ENCODE data around the gene GNAQ.
A peak's percentile ranks its signal among the peaks of the same experiment; 100 is the strongest.

GNAQ gene

DNA sequence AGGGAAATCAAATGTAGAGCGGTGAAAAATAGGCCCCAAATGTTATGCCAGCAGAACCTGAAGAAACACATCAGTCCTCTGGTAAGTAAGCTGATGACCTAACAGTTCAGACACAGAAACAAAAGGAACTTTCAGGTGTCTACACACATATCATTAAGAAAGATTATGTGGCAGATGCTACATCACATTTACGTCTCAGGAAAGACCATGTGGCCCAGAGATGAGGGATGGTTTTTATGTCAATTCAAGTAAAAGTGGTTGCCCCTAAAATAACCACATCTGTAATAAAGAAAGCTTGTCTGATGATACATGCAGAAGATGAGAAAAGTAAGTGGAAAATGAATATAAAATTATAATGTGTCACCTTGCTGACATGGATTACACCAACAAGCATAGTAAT is 31.4 kb downstream of the GNAQ start:
- DNase-seq: no peak

DNA sequence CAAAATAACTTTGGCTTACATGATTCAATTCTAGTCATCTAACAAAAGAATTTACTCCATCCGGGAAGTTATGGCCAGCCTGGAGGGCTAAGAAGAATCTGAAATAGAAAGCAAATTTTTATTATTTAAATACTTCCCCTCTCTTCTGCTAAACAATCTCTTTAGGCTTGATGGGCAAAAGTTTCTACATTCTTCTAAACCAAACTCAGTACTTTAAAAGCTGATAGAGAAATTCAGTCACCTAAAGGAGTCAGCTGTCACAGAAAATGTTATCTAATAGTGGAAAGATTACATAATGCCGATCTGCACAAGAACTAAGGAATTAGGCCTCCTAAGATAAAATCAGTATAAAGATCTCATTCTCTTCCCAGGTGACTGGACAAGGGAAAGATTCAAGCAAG is 32.4 kb downstream of the GNAQ start:
- DNase-seq: no peak

DNA sequence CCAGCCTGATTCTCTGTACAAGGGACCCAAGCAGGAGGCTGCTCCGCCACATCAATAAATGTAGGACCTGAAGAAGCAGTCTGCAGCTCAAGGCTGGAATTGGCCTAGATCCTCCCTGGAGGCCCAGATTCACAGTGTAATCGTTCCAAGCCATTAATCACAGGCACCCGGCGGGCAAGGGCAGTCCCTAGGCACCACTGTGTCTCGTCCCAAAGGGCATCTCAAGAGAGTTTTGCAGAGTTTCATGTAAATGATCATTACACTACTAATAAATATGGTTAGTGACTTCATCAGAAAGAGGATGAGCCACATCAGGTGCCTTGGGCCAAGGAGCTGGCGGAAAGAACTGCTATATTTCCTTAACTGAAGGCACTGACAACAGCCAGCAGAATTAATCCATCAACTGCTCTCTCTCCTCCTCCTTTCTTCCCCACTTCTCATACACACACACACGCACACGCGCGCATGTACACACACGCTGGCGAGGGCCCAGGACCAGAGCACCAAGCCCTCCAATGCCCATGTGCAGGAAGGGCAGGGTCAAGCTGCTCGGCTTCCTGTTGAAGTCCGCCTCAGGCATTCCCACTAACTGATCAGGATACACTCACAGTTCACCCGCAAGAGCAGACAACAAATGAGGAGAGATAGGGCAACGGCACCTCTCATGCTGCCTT is 33.9 kb downstream of the GNAQ start:
- DNase-seq: no peak

DNA sequence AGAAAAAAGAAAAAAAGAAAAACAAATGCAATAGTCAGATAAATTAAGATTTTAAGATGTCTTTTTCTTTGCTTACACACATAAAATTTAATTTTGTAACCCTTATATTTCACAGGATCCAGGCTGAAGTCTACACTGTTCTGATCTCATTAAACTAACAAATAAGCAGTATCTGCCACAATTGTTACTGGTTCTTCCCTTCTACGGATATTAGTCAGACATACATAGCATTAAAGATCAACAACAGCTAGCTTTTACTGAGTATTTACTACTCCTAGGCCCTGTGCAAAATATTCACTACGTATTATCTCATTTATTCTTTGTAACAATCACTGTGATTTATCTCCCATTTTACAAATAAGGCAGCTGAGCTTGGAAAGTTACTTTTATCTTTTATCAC is 34.9 kb downstream of the GNAQ start:
- no peak for DNase-seq

DNA sequence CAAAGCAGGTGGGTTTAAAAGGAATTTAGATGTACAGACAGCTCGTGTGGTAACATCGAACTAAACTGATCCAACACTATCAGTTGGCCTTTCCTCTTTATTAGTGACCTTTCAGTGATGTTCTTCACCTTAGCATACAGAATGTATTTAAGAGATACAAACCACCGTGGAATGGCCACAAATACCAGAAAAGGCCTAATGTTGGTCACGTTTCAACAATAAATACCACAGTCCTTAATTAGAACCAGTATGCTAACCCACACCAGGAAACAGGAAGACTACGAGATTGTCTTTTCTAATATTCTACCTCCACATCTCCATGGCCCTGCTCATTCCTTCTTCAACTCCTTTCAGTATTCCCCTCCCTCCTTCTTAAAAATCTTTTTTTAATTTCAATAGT is 40.4 kb downstream of the GNAQ start:
- no peak for DNase-seq

DNA sequence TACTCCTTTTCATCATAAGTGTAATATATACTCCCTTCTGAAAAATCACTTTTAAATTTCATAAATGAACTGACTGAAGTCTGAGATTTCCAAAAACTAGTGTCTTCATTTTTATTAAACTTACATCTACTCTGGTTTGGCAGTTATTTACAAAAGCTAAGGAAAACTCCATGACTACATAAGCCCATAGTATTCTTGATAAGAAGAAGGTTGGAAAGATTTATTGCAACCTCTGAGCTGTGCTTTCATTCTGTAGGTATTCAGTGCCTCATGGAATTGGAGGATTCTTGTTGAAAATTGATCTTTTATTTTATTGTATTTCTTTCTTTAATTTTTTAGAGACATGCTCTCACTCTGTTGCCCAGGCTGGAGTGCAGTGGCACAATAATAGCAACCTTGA is 41.7 kb downstream of the GNAQ start:
- no peak for DNase-seq

DNA sequence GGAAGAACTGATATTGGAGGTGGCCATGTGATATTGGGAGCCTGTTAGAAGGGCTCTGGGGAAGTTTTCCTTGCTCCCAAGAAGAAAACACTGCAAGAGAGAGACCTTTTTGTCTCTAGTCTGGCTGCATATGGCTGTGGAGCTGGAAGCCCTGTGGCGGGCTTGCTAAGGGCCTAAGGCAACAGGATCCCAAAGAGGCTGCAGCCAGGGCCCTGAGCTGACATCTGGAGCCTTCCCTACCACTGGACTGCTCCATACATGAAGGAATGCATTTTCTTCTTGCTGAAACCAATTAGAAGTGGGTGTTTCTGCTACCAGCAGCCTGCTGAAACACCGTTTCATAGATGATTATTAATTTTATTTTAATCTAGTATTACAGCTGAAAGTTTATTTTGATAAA is 42.2 kb downstream of the GNAQ start:
- no peak for DNase-seq

DNA sequence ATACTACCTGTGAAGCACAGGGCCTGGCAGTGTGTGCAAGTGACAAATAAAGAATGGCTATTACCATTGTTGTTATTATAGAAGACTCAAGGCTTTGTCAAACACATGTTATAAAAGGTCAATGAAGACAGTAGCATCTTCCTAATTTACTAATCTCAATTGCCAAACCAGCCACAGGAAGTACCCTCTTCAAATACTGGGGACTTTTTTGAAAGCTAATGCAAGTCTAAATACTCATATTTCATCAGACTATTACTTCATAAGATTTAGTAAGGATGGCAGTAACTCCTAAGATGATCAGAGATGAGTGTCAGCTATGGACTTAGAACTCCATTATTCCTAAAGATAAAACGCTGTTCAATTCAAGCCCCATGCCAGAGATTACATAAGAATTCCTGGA is 43.0 kb downstream of the GNAQ start:
- no peak for DNase-seq

DNA sequence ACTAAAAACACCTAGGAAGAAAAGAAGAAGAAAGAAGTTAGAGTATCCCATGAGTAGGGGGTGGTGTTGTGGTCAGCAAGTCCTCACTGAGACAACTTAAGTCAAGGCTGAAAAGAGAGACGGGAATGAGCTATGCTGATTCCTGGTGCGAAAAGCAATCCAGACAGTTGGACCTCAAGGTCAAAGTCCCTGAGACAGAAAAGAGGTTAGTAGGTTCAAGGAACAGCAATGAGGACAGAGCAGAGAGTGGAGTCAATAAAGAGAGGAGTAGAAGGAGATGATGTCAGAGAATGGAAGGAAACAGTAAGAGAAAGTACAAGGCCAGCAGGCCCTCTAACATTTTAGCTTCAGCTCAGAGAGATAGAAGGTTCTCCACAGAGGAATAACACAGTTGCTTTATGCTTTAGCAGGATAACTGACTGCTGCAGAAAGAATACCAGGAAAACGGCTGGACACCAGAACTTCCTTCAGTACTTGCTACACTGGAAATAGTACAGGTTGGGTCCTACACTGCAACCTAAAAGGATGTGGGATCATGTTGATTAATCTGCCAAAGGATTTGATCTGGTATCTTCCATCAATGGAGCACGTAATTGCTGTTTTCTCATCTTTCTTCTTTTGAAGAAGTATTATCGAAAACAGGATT is 43.6 kb downstream of the GNAQ start:
- no peak for DNase-seq

DNA sequence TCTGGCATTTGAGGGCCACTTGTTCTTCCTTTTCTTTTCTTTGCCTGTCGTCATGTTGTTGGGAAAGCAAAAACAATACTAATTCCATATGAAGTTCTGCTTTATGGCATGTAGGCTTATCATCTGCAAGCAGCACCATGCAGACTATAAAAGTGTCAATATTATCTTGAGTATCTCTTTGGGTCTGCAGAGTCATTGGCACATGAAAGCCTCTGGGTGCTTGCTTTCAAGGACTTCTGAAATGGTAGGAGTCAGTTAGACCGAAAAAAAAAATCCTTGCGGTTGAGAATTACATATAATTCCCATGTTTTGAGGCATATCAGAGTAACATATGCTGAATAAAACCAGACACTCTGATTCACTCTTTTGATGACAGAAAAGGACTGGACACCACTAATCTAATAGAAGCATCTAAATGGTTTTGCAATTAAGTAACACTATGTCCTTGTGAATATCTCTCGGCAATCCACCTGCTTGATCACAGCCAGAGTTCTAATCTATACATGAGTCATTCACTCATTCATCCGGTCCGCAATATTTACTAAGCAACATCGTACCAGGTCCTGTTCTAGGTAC is 44.4 kb downstream of the GNAQ start:
- DNase-seq: no peak

DNA sequence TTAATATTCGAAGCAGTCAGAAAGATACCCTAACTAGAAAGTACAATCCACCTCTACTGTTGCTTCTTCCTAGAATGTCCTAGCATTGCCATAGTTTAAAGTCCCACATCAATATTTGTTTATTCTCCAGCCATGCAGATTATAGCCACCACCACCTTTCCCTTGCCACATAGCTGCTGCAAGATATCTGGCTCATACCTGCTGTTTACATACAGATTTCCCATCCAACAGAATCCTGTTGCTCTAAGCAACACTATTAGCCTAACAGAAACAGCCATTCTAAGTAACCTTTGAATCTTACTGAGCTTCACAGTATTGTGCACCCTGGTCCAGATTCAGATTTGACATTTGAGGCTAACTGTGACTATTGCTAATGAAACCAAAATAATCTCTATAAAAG is 45.6 kb downstream of the GNAQ start:
- no peak for DNase-seq

DNA sequence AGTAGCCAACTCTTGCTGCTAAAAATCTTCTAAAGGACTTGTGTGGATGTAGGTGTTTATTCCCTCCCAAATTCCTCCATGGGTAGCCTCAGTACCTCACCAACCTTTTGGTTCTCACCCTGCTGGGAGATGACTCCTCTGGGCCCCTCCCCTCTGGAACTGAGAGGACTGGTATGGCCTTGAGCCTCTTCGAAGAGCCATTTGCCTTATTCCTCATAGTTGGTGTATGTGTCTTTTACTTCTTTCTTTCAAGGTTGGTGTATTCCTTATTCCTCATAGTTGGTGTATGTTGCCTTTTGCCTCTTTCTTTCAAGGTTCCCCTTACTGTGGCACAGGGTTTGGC is 48.3 kb downstream of the GNAQ start:
- no peak for DNase-seq

DNA sequence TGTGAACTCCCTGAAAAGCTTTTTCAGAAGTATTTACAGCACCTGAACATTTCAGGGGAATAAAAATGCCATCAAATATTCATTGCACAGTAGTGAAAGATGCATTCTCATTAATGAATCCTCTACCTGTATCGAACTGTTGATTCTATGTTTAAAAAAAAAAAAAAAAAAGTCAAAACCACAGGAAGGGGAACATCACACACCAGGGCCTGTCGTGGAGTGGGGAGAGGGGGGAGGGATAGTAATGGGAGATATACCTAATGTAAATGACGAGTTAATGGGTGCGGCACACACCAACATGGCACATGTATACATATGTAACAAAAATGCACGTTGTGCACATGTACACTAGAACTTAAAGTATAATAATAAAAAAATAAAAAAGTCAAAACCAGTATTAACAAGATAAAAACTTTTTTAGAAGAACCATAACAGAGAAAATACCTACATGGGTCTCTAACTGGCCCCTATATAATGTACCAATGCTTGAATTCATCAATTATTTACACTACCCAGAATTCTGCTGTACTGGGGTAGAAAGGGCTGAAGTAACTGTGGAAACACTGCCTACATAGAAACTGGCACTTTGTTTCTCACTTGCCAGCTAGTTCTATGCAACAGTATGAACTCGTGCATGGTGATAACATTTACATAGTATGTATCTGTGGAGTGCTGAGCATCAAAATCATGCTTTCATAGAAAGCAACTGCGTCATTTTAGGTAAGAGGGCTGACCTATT is 48.9 kb downstream of the GNAQ start:
- no peak for DNase-seq

DNA sequence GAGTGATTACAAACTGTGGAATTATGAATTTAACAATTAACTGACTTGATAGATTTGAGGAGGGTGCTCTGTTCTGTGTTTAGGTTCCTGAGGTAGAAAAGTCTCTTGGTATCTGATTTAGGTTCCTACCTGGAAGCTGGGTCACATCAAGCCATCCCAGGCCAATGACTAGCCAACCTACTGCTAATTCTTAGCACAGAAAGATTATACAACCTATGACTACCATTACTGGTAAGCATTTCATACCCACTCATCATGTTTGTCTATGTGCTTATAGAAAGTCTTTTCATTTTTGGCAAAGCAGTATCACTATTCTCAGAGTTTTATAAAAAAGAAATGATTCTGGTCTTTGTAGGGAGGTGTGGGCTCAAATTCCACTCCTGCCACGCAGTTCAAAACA is 49.7 kb downstream of the GNAQ start:
- no peak for DNase-seq

DNA sequence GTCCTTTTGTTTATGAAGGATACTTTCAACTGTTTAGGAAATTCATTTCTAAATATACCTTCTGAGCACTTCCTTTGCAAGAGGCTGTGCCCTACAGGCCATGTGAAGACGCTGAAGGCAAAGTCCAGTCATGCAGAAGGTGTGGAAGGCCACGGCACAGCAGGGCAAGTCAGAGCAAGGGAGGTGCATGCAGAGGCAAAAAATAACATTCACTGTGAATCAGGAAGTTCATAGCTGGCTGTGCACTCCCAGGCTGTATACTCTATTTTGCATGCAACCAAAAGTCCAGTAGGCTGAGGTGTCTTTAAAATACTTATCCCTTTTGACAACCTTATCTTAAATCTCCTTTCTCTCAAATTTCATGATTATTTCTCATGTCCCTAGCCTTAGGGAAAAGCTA is 50.3 kb downstream of the GNAQ start:
- DNase-seq: no peak

DNA sequence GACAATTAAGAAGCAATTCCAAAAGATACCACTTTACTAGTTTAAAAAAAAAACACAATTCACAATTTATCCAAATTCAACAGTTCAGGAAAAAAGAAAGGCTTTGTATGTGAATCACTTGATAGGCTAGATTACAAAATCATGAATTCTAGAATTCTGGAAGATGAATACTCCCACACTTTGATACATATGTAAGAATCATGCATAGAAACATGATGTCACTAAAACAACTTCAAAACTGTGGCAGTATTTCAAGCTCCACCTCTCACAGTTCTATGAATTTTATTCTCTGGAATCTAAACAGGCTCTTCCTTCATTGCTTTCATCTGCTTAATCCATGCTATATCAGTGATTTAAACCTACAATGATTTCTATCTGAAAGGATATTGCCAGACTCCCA is 51.0 kb downstream of the GNAQ start:
- no peak for DNase-seq

DNA sequence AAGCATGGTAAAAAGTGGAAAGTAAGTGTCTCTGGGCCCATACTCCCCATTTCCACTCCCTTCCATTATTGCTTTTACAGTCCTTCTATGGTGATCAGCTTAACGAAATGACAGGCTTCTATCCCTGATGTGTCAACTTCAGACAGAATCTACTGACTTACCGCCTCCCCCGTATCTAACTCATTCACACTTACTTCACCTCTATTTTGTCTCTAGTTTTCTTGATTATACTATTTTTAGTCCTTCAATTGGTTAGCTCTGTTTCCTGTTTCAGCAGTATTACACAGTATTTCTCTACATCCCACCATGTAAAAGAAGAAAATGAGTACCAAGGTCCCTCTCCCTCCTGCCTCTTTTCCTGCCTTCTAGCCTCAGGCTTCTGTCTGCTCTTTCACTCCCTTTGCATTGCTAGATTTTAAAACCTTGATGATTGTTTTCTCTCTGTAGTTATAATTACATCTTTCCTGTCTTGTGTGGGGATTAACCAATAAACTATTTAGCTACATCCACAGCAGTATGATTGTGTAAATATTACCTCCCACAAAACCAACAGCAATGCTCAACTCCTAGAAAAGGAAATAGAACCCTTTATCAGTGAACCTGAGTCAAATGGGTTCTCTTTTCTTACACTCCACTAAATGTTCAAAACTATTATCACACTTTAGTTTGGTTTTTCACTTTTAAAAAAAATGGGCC is 53.4 kb downstream of the GNAQ start:
- no peak for DNase-seq

DNA sequence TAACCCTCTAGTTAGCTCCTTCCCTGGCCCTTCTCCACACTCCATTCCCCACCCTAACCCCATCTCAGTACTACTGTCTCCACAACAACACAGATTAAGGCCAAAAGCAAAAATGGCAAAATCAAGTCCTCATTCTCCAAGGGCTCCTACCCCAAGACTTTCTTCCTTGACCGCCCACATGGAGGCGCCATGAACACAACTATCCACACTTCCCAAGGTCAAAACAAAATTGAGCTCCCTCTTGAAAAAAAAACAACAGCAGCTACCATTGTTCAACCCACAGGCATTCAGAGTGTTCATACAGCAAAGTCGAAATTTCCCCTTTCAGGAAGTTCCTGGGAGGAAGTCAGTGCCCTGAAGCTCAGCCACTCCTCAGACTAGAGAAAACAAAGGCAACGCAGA is 54.4 kb downstream of the GNAQ start:
- peak; percentile 26 for DNase-seq

DNA sequence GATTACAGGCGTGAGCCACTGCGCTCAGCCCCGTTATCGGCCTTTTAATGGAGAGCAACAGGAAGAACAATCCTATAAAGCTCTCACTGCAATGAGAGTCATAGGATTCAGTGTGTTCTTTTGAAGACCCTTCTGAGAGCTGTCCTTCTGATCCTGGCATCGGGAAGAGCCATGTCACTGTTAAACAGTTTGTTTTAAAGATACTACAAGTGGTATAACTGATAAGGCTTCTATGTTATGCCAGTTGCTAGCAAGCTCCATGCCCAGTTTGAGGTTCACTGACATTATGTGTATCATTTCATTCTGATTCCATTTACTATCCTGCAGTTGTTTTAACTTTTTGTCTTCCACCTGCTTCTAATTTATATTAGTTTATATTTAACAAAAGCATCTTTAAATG is 55.8 kb downstream of the GNAQ start:
- DNase-seq: no peak

DNA sequence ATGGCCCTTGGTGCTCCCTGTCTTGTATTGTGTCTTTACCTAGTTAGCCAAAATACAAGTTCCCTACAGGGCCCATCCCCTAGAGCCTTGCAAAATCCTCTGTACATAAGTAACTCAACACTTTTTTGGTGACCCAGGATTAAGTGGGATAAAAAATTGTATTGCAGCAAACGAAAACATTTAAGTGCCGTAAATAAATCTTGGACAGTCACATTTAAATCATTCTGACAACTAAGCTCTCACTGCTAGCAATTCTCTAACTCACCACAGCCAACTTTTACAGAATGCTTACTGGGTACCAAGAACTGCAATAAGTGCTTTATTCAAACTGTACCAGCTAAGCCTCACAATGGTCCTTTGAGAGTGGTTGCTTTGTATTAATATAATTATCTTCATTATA is 56.6 kb downstream of the GNAQ start:
- no peak for DNase-seq

DNA sequence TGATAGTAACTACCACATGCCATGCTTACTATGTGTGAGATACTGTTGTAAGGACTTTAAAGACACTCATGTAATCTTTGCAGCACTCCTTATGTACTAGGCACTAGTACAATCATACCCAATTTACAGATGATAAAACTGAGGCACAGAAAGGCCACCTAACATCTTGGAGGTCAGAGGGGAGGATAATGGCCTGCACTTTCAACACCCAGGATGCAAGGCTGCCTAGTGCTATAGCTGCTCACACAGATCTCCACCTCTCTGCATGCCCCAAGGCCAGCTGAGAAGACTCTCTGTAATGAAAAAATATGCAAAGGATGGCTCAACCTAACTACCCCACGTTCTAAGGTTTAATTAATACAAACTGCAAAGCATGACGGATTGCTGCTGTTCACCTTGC is 57.2 kb downstream of the GNAQ start:
- no peak for DNase-seq

DNA sequence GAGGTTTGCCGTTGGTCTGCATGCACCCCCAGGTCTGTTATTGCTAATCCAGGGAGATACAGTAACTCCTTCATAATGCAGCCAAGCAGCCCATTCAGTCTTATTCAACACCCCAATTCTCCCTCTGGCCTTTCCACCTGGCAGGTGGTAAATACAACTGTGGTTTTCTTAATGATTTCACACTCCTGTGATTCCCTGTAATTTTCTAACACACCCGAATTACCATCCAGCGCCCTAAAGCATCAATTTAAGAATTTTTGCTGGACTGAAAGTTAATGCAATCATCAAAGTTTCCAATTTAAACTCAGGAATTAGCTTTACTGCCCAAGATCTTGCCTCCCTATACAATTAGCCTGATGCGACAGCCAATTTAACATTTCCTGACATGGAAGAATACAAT is 62.5 kb downstream of the GNAQ start:
- no peak for DNase-seq

DNA sequence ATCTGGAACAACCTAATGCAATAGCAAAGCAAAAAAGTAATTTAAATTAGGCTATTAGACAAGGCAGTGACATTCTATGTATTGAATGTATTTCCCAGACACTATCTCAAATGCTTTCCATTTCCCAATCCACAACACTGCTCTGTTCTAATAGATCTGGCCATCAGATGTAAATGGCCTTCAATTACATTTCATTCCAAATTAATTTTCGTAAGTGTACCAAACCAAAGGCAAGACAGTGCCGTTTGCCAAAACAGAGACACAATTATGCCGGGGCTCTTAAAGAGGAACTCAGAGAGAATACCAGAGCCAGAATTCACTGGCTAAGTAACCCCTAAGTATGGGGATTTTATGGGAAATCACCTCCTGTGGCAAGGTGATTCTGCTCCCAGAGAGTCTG is 63.1 kb downstream of the GNAQ start:
- no peak for DNase-seq

DNA sequence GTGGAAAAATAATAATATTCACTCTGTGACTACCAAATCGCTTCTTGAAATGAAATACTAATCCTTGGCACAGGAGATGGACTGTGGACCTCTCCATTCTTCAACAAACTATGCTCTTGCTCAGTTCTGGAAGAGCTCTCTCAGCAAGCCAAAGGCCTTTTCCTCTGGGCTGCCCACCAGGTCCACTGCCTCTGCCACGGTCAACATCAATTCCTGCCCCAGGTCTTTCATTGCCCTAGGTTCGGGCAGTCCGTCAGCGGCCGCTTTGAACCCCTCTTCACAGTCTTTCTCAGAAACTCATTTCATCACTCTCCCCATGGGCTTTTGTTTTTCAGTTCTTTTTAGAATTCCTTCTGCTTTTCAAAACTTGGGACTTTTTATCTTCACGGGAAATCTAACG is 64.9 kb downstream of the GNAQ start:
- DNase-seq: no peak
